Thyroid gland (tissue), 4 donors: ENCODE measurements around the gene ENTHD1. TPM values are rescaled to one million over a fixed set of nuclear protein-coding genes. Genes with fewer than 3 reads are reported as not detected.
A peak's percentile ranks its signal among the peaks of the same experiment; 100 is the strongest.

Experiments
- DNase-seq, 2 donors: peaks; one replicate each; pipeline ENCODE4 v3.0.0-alpha.2; 2019
- H3K27ac ChIP-seq, 3 donors: fragments of 200-600 bp; sonication (generic); 1 replicate in 2 of 3; 2 replicates in 1 of 3; pipeline ENCODE4 v1.5.1; 2016 to 2019; ENCODE audit warnings: mild to moderate bottlenecking in 1 of 3, moderate library complexity in 1 of 3
- H3K27me3 ChIP-seq: fragments of 200-600 bp; sonication (generic); one replicate; pipeline ENCODE4 v1.5.1; 2019
- H3K36me3 ChIP-seq, 2 donors: fragments of 200-600 bp; sonication (generic); one replicate each; pipeline ENCODE4 v1.5.1; 2016 to 2019
- H3K4me1 ChIP-seq, 2 donors: fragments of 200-600 bp; sonication (generic); one replicate each; pipeline ENCODE4 v1.5.1; 2017 to 2019
- H3K4me3 ChIP-seq, 3 donors: fragments of 200-600 bp; sonication (generic); replicated peaks in 1 of 3; 1 replicate in 2 of 3; 2 replicates in 1 of 3; pipeline ENCODE4 v1.5.1; 2016; ENCODE audit warnings: mild to moderate bottlenecking in 1 of 3
- H3K9me3 ChIP-seq: fragments of 200-600 bp; sonication (generic); one replicate; pipeline ENCODE4 v1.5.1; 2017
- POLR2A ChIP-seq, 2 donors: fragments of 450-650 bp; IDR thresholded peaks; one replicate each; pipeline ENCODE4 v1.6.1; 2017; ENCODE audit warnings: antibody characterized with exemption in 2 of 2, mild to moderate bottlenecking in 2 of 2, moderate library complexity in 1 of 2
- WGBS, 2 donors: methylation state at CpG; one replicate each; pipeline ENCODE4 v1.1.5; 2017; 5-methylcytosine and 5-hydroxymethylcytosine counted together
- intact Hi-C: fragments of 100-400 bp; cut with DNase I; formaldehyde crosslinking; loops from one replicate; pipeline ENCODE4 v1.15.1; 2023
- total RNA-seq, 4 donors: library from RNA; depleted of rRNA; stranded (reverse); fragments of >200 nt; gene quantifications; one replicate each; pipeline ENCODE4 v1.2.3, GENCODE V29; 2016
- TF ChIP-seq, protein P1 (sequence below), 6 experiments: fragments of 200-600 bp in 3 of 6; fragments of 450-650 bp in 3 of 6; sonication (generic) in 3 of 6; IDR thresholded peaks; one replicate each; pipeline ENCODE4 v1.5.1; 2016 to 2019; ENCODE audit warnings: antibody characterized with exemption in 6 of 6, mild to moderate bottlenecking in 2 of 6, inconsistent platforms in 1 of 6, moderate library complexity in 1 of 6

Gene ENTHD1
- total RNA-seq, 4 donors from 2014 or later, result 1.3 TPM; not detected in 3

DNA sequence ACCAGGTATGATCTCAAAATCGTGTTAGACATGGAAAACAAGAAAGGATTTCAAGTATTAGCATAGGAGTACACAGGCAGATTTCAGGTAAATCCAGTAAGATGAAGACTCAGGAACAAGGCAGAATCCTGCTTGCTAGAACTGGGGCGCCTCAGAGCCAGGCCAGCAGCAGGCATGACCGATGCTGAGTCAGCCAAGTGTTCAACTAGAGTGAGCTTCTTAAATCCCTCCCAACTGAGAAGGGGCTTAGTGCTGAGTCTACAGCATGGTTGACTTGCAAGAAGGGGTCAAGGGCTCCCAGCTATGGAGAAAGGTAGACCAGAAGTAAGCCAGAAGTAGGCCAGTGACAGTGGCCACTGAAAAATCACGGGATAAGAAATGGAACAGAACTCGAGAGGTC lies 19.8 kb upstream of the ENTHD1 start:
- H3K27me3 ChIP-seq, result no peaks in the 10 kb centered on the region
- H3K4me1 ChIP-seq, result peaks cover 49 to 55% of the 10 kb centered on the region in 2 donors
- DNase-seq, result peak; percentile 63 to 67
- H3K36me3 ChIP-seq, result no peaks in the 10 kb centered on the region
- no peak overlapping the region for H3K4me3 ChIP-seq
- WGBS, 2 donors, result 63 to 72% methylated on average over 5 of the region's 5 CpGs
- peak overlapping the region; percentile 25 to 78 (median 62) for H3K27ac ChIP-seq
- no peaks in the 10 kb centered on the region for H3K9me3 ChIP-seq
- intact Hi-C loops, result no loop called here
- TF ChIP-seq POLR2A (IDR thresholded peaks at IDR 0.05), result no peak
- TF ChIP-seq, protein P1, sequence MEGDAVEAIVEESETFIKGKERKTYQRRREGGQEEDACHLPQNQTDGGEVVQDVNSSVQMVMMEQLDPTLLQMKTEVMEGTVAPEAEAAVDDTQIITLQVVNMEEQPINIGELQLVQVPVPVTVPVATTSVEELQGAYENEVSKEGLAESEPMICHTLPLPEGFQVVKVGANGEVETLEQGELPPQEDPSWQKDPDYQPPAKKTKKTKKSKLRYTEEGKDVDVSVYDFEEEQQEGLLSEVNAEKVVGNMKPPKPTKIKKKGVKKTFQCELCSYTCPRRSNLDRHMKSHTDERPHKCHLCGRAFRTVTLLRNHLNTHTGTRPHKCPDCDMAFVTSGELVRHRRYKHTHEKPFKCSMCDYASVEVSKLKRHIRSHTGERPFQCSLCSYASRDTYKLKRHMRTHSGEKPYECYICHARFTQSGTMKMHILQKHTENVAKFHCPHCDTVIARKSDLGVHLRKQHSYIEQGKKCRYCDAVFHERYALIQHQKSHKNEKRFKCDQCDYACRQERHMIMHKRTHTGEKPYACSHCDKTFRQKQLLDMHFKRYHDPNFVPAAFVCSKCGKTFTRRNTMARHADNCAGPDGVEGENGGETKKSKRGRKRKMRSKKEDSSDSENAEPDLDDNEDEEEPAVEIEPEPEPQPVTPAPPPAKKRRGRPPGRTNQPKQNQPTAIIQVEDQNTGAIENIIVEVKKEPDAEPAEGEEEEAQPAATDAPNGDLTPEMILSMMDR (IDR thresholded peaks at IDR 0.05), result no peak

DNA sequence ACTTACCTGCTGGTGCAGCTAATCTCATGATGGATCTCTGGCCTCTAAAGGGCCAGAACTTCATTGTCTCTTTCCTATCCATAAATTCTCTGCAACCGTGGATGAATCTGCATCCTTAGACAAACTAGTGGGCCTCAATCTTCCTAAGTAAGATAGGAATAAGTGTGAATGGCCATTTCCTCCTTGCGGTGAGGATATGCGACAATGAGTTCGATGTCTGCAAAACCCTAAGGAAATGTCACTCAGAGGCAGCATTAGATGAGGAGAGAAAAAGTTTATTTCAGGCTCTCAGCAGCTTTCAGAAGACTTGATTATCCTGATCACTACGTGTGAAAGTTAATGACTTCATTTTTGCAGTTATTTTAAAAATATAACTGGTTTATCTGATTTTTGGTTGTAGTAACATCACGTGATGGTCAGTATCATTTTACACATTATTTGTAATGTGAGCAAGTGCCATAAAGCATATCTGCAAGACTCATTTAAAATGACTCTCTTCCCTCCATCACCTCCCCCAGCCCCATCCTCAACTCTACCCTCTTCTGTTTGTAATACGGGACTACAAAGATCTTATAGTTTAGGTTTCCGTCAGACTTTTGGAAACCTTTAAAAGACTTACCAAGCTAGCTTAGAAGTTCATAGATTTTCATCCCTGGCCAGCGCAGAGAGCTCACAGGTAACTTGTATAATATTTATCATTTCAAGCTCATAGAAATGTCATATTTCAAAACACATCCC lies 17.5 kb upstream of the ENTHD1 start:
- WGBS, 2 donors, result 75 to 84% methylated on average over 9 of the region's 9 CpGs
- TF ChIP-seq, protein P1 (IDR thresholded peaks at IDR 0.05), result no peak
- no peak for TF ChIP-seq POLR2A (IDR thresholded peaks at IDR 0.05)
- Histone ChIP-seq H3K9me3 (no peaks in the 10 kb centered on the region), H3K27me3 (no peaks in the 10 kb centered on the region), H3K36me3 (no peaks in the 10 kb centered on the region), H3K4me1 (peaks cover 33 to 38% of the 10 kb centered on the region in 2 donors), H3K27ac (no peak overlapping the region), H3K4me3 (no peak overlapping the region)
- DNase-seq, result no peak
- intact Hi-C loops, result no loop called here

DNA sequence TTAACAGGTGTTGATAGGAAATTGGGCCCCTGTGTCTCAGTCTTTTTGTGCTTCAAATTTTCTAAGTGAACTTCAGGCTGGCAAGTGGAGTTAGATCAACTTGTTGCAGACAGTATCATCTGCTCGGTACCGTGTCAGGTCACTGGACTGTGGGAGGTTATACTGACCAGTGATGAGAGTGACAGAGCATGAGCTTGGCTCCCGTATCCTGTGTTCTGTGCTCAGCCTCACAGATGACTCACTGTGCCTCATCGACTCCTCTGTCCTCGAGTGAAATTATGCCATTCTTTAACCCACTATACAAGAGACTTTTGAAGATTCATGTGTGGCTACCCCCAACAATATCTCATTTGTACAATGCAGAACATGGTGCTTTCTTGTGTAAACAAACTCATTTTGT lies 15.2 kb upstream of the ENTHD1 start:
- Histone ChIP-seq H3K4me1 (peaks cover 13 to 18% of the 10 kb centered on the region in 2 donors), H3K4me3 (no peak overlapping the region), H3K9me3 (no peaks in the 10 kb centered on the region), H3K36me3 (no peaks in the 10 kb centered on the region), H3K27ac (no peak overlapping the region), H3K27me3 (no peaks in the 10 kb centered on the region)
- TF ChIP-seq POLR2A (IDR thresholded peaks at IDR 0.05), result no peak
- TF ChIP-seq, protein P1 (IDR thresholded peaks at IDR 0.05), result no peak
- intact Hi-C loops, result no loop called here
- peak; percentile 28 to 42 for DNase-seq
- WGBS, 2 donors, result 26 to 43% methylated on average over 5 of the region's 5 CpGs

DNA sequence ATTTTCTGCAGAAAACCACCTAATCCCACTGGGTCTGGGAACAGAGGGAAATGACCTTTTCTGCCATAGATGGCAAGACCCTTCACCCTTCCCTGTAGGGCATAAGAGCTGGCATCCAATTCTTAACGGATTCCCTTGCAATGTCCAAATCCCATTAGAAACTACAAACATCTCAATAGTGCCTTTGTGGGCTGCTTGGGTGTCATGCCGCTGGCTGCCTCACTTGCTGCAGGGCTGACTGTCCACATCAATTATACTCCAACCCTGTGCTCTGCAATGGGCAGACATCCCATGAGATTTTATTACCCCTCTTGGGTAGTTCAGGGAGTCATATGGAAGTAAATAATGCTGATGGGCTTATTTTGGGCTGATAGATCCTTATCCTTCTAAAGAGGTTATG lies 14.6 kb upstream of the ENTHD1 start:
- Histone ChIP-seq H3K36me3 (no peaks in the 10 kb centered on the region), H3K4me1 (peaks cover 7 to 14% of the 10 kb centered on the region in 2 donors), H3K4me3 (no peak overlapping the region), H3K9me3 (no peaks in the 10 kb centered on the region), H3K27ac (no peak overlapping the region), H3K27me3 (no peaks in the 10 kb centered on the region)
- intact Hi-C loops, result no loop called here
- no peak for DNase-seq
- no peak for TF ChIP-seq POLR2A (IDR thresholded peaks at IDR 0.05)
- TF ChIP-seq, protein P1 (IDR thresholded peaks at IDR 0.05), result no peak
- 78 to 86% methylated on average over 2 of the region's 2 CpGs for WGBS, 2 donors

DNA sequence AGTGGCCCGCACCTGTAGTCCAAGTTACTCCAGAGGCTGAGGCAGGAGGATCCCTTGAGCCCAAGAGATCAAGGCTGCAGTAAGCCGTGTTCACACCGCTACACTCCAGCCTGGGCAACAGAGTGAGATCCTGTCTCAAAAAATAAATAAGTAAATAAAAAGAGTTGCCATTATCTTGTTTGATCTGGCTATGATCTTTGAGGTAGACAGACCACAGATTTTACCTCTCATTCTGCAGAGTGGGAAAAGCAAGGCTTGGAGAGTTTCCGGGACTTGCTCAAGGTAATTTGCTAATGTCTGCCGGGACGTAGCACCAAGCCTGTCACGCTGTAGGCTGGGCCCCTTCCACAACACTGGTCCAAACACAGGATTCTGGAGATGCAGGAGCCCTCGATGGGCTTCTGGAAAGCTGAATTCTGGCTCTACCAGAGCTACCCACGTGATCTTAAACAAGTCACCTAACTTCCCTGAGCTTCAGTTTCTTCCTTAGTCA lies 14.1 kb upstream of the ENTHD1 start:
- no peak for TF ChIP-seq POLR2A (IDR thresholded peaks at IDR 0.05)
- TF ChIP-seq, protein P1 (IDR thresholded peaks at IDR 0.05), result no peak
- no peak for DNase-seq
- Histone ChIP-seq H3K4me1 (peaks cover 6 to 14% of the 10 kb centered on the region in 2 donors), H3K36me3 (no peaks in the 10 kb centered on the region), H3K4me3 (no peak overlapping the region), H3K27me3 (no peaks in the 10 kb centered on the region), H3K27ac (no peak overlapping the region), H3K9me3 (no peaks in the 10 kb centered on the region)
- WGBS, 2 donors, result 85 to 88% methylated on average over 9 of the region's 9 CpGs
- intact Hi-C loops, result no loop called here
